K562 (cell line): Measurements from ENCODE around the gene GLI3. TPM values are rescaled to one million over a fixed set of nuclear protein-coding genes. Genes with fewer than 3 reads are reported as not detected.

Source experiments
- ATAC-seq: fragments of 200-7000 bp; cut with Tn5 transposase; 3 replicates; pipeline ENCODE4 v1.9.1; 2020; ENCODE audit warnings: moderate library complexity
- BruUV-seq: library from RNA; stranded (reverse); fragments of 400-500 nt; replicated peaks from 2 replicates; lab custom pipeline; 2021; lab: Mats Ljungman, UMichigan
- CTCF ChIA-PET: fragments of 300-600 bp; formaldehyde crosslinking; extraction: SDS; loops from one replicate; lab custom pipeline; 2021; ENCODE audit warnings: low intra/inter-chr PET ratio; lab: Yijun Ruan, JAX
- POLR2A ChIA-PET: fragments of 300-600, 350-650 bp; sonication (Branson Sonifier 250); formaldehyde crosslinking; extraction: SDS; loops from one replicate; lab custom pipeline; 2021; ENCODE audit warnings: antibody characterized with exemption, inconsistent platforms; lab: Yijun Ruan, JAX
- DNase-seq, 4 experiments: peaks; one replicate each; pipeline versions ENCODE4 v3.0.0 to v3.0.0-alpha.2; 2011 to 2018; ENCODE audit warnings: low spot score in 3 of 4, mixed read lengths in 3 of 4; ENCODE audit errors: extremely low read depth in 1 of 4
- FAIRE-seq: peaks from 2 replicates; lab custom pipeline; 2011; peaks lifted over from hg19 to GRCh38; lab: Jason Lieb, UNC
- H2AFZ ChIP-seq: 2 replicates; pipeline ENCODE4 v1.6.0; 2011; ENCODE audit warnings: low read depth, low read length, control low read depth, inconsistent platforms
- H3K27ac ChIP-seq: fragments of 200-600 bp; 3 replicates; pipeline ENCODE4 v1.8.0; 2011; ENCODE audit warnings: low read depth, mild to moderate bottlenecking, control low read depth, inconsistent platforms, low read length, moderate library complexity, mixed read lengths; ENCODE audit errors: extremely low read depth
- H3K27me3 ChIP-seq, 2 experiments: fragments of 300-600 bp in 1 of 2; 2 replicates in 1 of 2; 3 replicates in 1 of 2; pipeline versions ENCODE4 v1.6.0 to v1.8.0; 2011; ENCODE audit warnings: inconsistent platforms in 2 of 2, low read length in 2 of 2, mild to moderate bottlenecking in 1 of 2, mixed read lengths in 1 of 2, moderate library complexity in 1 of 2; ENCODE audit not compliant: control insufficient read depth in 2 of 2, insufficient read depth in 2 of 2
- H3K36me3 ChIP-seq: fragments of 300-600 bp; 3 replicates; pipeline ENCODE4 v1.8.0; 2011; ENCODE audit warnings: mild to moderate bottlenecking, low read length, inconsistent platforms; ENCODE audit not compliant: control insufficient read depth, insufficient read depth
- H3K4me1 ChIP-seq, 2 experiments: fragments of 200-600 bp in 1 of 2; replicated peaks in 1 of 2; 2 replicates in 1 of 2; 3 replicates in 1 of 2; pipeline versions ENCODE4 v1.5.1 to v1.8.0; 2011; ENCODE audit warnings: inconsistent platforms in 2 of 2, low read length in 2 of 2, mild to moderate bottlenecking in 1 of 2, mixed read lengths in 1 of 2, moderate library complexity in 1 of 2; ENCODE audit not compliant: control insufficient read depth in 2 of 2, insufficient read depth in 2 of 2
- H3K4me2 ChIP-seq: 2 replicates; pipeline ENCODE4 v1.6.1; 2011; ENCODE audit warnings: low read length, control low read depth, inconsistent platforms, mixed read lengths; ENCODE audit not compliant: insufficient read depth
- H3K4me3 ChIP-seq: fragments of 200-600 bp; sonication (generic), shearing (Covaris generic); 2 replicates; pipeline ENCODE4 v1.5.1; 2016; ENCODE audit warnings: control low read depth, inconsistent platforms
- H3K79me2 ChIP-seq: fragments of 200-600 bp; 3 replicates; pipeline ENCODE4 v1.8.0; 2011; ENCODE audit warnings: low read length, inconsistent platforms; ENCODE audit not compliant: control insufficient read depth, insufficient read depth
- H3K9ac ChIP-seq, 2 experiments: 2 replicates each; pipeline versions ENCODE4 v1.6.0 to v1.6.1; 2011; ENCODE audit warnings: low read depth in 2 of 2, low read length in 2 of 2, control low read depth in 1 of 2, inconsistent platforms in 1 of 2, mild to moderate bottlenecking in 1 of 2, mixed read lengths in 1 of 2; ENCODE audit not compliant: insufficient read depth in 1 of 2
- H3K9me1 ChIP-seq: one replicate; pipeline ENCODE4 v1.6.0; 2011; ENCODE audit warnings: inconsistent platforms, mild to moderate bottlenecking, low read length, moderate library complexity; ENCODE audit not compliant: control insufficient read depth, insufficient read depth
- H3K9me3 ChIP-seq: replicated peaks from 2 replicates; pipeline ENCODE4 v1.5.1; 2011; ENCODE audit warnings: low read depth, low read length, inconsistent platforms; ENCODE audit not compliant: control insufficient read depth, insufficient read depth
- H4K20me1 ChIP-seq: replicated peaks from 2 replicates; pipeline ENCODE4 v1.6.1; 2011; ENCODE audit warnings: low read length, inconsistent platforms, mixed read lengths; ENCODE audit not compliant: control insufficient read depth, insufficient read depth
- DDX20 ChIP-seq: fragments of 450-650 bp; IDR thresholded peaks from 2 replicates; pipeline ENCODE4 v1.6.1; 2016; ENCODE audit warnings: missing genetic modification characterization, low read depth, mild to moderate bottlenecking, missing compliant biosample characterization, moderate library complexity
- ELK1 ChIP-seq: sonication (generic); formaldehyde crosslinking; IDR thresholded peaks from 2 replicates; pipeline ENCODE4 v1.8.1; 2022; ENCODE audit warnings: missing genetic modification reagents
- HNRNPK ChIP-seq: fragments of 200-400 bp; formaldehyde crosslinking; IDR thresholded peaks from one replicate; pipeline ENCODE4 v1.6.1; 2018; ENCODE audit warnings: mild to moderate bottlenecking, low read depth, low read length; ENCODE audit not compliant: poor library complexity, severe bottlenecking
- KAT2B ChIP-seq: IDR thresholded peaks from one replicate; pipeline ENCODE4 v1.6.1; 2012; ENCODE audit warnings: low read depth, mild to moderate bottlenecking, control low read depth, inconsistent platforms, low read length, moderate library complexity
- MCM5 ChIP-seq: fragments of 450-650 bp; IDR thresholded peaks from 2 replicates; pipeline ENCODE4 v1.6.1; 2016; ENCODE audit warnings: low read depth
- MCM7 ChIP-seq, 2 experiments: fragments of 450-650 bp; IDR thresholded peaks; 2 replicates each; pipeline ENCODE4 v1.6.1; 2016 to 2018
- NFATC3 ChIP-seq: fragments of 450-650 bp; IDR thresholded peaks from 2 replicates; pipeline ENCODE4 v1.6.1; 2017; ENCODE audit warnings: mild to moderate bottlenecking
- PHB ChIP-seq: fragments of 250-450 bp; sonication (Bioruptor Pico); IDR thresholded peaks from 2 replicates; pipeline ENCODE4 v1.5.0; 2021
- RBFOX2 ChIP-seq: fragments of 200-400 bp; formaldehyde crosslinking; IDR thresholded peaks from 2 replicates; pipeline ENCODE4 v1.6.1; 2017; ENCODE audit warnings: low read depth, mild to moderate bottlenecking, low read length, moderate library complexity
- SMAD4 ChIP-seq: fragments of 250-450 bp; sonication (Bioruptor Pico); conservative IDR thresholded peaks from 2 replicates; pipeline ENCODE4 v1.8.0; 2021; ENCODE audit warnings: inconsistent platforms, mild to moderate bottlenecking, moderate library complexity
- SRSF9 ChIP-seq: fragments of 200-400 bp; formaldehyde crosslinking; IDR thresholded peaks from 2 replicates; pipeline ENCODE4 v1.6.1; 2017; ENCODE audit warnings: low read depth, low read length, borderline replicate concordance
- ZFPM2 ChIP-seq: fragments of 250-450 bp; sonication (Bioruptor Pico); IDR thresholded peaks from 2 replicates; pipeline ENCODE4 v1.5.1; 2022; ENCODE audit warnings: mild to moderate bottlenecking
- WGBS: fragments of 100-300 bp; shearing (Covaris generic); methylation state at CpG from one replicate; pipeline ENCODE4 v1.1.6; 2016; ENCODE audit warnings: low coverage, mixed read lengths; ENCODE audit not compliant: insufficient coverage; ENCODE audit errors: missing lambda C conversion rate; 5-methylcytosine and 5-hydroxymethylcytosine counted together
- in situ Hi-C: fragments of 300-500 bp; cut with MboI; formaldehyde crosslinking; loops from 4 replicates; pipeline ENCODE4 v1.15.0; 2018; ENCODE audit warnings: inconsistent platforms, mixed read lengths
- intact Hi-C: fragments of 100-400 bp; cut with micrococcal nuclease; formaldehyde crosslinking; loops from 2 replicates; pipeline ENCODE4 v1.14.2; 2022
- polyA plus RNA-seq, 8 experiments: library from polyadenylated mRNA; depleted of rRNA in 4 of 8; stranded (reverse) in 5 of 8; unstranded in 3 of 8; fragments of >200 nt; fragmentation: Nextera tagmentation in 2 of 8; fragmentation: Illumina TruSeq in 1 of 8; extraction: Ambion mirVana in 2 of 8; extraction: Trizol in 1 of 8; gene quantifications; 2 replicates each; pipeline versions ENCODE4 v1.2.1 to v1.2.3, GENCODE V29; 2011 to 2014; ENCODE audit warnings: inconsistent platforms in 1 of 8, missing spikeins in 1 of 8
- total RNA-seq, 7 experiments: library from RNA; depleted of rRNA in 6 of 7; stranded (reverse); fragments of >200 nt in 6 of 7; fragmentation: Illumina TruSeq in 2 of 7; extraction: Trizol in 2 of 7; gene quantifications; 2 replicates each; pipeline versions ENCODE4 v1.2.1 to v1.2.3, GENCODE V29; 2011 to 2021; ENCODE audit warnings: low replicate concordance in 1 of 7
- TF ChIP-seq, protein P1 (sequence below): fragments of 200-600 bp; sonication (generic); IDR thresholded peaks from one replicate; pipeline ENCODE4 v1.6.1; 2012; ENCODE audit warnings: mild to moderate bottlenecking, low read depth, low read length, inconsistent platforms

GLI3 gene
- total and polyA plus RNA-seq, 9 of the 15 experiments (the other 6 are each of a cell fraction or from before 2014, with no cell fraction given) = 0.01 to 0.18 (median 0.07) TPM; not detected in 6

- Histone ChIP-seq H3K79me2 (no peaks in the 10 kb centered on the region), H3K9me3 (no peaks in the 10 kb centered on the region), H3K36me3 (no peaks in the 10 kb centered on the region), H3K27me3 (no peaks in the 10 kb centered on the region), H3K4me1 (no peaks in the 10 kb centered on the region), H3K27ac (no peak overlapping the region), H3K9ac (no peak overlapping the region), H3K4me3 (no peak overlapping the region), H3K9me1 (no peaks in the 10 kb centered on the region), H3K4me2 (no peak overlapping the region), H4K20me1 (no peaks in the 10 kb centered on the region), H2AFZ (no peak overlapping the region)
- FAIRE-seq (no peak), DNase-seq (no peak), ATAC-seq (no peak)
- TF ChIP-seq MCM7 (IDR thresholded peaks at IDR 0.05) = no peak
- TF ChIP-seq RBFOX2 = no peak
- TF ChIP-seq SRSF9 = no peak
- TF ChIP-seq SMAD4 (CRISPR knock-in tag) = no peak
- no peak for TF ChIP-seq ZFPM2 (CRISPR knock-in tag)
- TF ChIP-seq HNRNPK = no peak
- no peak for TF ChIP-seq MCM5
- TF ChIP-seq, protein P1, sequence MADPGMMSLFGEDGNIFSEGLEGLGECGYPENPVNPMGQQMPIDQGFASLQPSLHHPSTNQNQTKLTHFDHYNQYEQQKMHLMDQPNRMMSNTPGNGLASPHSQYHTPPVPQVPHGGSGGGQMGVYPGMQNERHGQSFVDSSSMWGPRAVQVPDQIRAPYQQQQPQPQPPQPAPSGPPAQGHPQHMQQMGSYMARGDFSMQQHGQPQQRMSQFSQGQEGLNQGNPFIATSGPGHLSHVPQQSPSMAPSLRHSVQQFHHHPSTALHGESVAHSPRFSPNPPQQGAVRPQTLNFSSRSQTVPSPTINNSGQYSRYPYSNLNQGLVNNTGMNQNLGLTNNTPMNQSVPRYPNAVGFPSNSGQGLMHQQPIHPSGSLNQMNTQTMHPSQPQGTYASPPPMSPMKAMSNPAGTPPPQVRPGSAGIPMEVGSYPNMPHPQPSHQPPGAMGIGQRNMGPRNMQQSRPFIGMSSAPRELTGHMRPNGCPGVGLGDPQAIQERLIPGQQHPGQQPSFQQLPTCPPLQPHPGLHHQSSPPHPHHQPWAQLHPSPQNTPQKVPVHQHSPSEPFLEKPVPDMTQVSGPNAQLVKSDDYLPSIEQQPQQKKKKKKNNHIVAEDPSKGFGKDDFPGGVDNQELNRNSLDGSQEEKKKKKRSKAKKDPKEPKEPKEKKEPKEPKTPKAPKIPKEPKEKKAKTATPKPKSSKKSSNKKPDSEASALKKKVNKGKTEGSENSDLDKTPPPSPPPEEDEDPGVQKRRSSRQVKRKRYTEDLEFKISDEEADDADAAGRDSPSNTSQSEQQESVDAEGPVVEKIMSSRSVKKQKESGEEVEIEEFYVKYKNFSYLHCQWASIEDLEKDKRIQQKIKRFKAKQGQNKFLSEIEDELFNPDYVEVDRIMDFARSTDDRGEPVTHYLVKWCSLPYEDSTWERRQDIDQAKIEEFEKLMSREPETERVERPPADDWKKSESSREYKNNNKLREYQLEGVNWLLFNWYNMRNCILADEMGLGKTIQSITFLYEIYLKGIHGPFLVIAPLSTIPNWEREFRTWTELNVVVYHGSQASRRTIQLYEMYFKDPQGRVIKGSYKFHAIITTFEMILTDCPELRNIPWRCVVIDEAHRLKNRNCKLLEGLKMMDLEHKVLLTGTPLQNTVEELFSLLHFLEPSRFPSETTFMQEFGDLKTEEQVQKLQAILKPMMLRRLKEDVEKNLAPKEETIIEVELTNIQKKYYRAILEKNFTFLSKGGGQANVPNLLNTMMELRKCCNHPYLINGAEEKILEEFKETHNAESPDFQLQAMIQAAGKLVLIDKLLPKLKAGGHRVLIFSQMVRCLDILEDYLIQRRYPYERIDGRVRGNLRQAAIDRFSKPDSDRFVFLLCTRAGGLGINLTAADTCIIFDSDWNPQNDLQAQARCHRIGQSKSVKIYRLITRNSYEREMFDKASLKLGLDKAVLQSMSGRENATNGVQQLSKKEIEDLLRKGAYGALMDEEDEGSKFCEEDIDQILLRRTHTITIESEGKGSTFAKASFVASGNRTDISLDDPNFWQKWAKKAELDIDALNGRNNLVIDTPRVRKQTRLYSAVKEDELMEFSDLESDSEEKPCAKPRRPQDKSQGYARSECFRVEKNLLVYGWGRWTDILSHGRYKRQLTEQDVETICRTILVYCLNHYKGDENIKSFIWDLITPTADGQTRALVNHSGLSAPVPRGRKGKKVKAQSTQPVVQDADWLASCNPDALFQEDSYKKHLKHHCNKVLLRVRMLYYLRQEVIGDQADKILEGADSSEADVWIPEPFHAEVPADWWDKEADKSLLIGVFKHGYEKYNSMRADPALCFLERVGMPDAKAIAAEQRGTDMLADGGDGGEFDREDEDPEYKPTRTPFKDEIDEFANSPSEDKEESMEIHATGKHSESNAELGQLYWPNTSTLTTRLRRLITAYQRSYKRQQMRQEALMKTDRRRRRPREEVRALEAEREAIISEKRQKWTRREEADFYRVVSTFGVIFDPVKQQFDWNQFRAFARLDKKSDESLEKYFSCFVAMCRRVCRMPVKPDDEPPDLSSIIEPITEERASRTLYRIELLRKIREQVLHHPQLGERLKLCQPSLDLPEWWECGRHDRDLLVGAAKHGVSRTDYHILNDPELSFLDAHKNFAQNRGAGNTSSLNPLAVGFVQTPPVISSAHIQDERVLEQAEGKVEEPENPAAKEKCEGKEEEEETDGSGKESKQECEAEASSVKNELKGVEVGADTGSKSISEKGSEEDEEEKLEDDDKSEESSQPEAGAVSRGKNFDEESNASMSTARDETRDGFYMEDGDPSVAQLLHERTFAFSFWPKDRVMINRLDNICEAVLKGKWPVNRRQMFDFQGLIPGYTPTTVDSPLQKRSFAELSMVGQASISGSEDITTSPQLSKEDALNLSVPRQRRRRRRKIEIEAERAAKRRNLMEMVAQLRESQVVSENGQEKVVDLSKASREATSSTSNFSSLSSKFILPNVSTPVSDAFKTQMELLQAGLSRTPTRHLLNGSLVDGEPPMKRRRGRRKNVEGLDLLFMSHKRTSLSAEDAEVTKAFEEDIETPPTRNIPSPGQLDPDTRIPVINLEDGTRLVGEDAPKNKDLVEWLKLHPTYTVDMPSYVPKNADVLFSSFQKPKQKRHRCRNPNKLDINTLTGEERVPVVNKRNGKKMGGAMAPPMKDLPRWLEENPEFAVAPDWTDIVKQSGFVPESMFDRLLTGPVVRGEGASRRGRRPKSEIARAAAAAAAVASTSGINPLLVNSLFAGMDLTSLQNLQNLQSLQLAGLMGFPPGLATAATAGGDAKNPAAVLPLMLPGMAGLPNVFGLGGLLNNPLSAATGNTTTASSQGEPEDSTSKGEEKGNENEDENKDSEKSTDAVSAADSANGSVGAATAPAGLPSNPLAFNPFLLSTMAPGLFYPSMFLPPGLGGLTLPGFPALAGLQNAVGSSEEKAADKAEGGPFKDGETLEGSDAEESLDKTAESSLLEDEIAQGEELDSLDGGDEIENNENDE = no peak
- TF ChIP-seq NFATC3 = no peak
- no peak for TF ChIP-seq KAT2B
- no peak for TF ChIP-seq PHB (CRISPR knock-in tag)
- no peak for TF ChIP-seq ELK1
- no peak for TF ChIP-seq DDX20 (tag)
- ChIA-PET POLR2A (no interaction called here), CTCF (no interaction called here)
- WGBS = 0% methylated on average over 4 of the region's 4 CpGs
- in situ Hi-C loops (no loop called here), intact Hi-C loops (no loop called here)
- no TSS peak for BruUV-seq
Measured at GRCh38 chr7:42269161-42269560, 32.2 kb upstream of the GLI3 start.
